ENCODE results near the gene HEMGN. TPM values are rescaled to one million over a fixed set of nuclear protein-coding genes. Genes with fewer than 3 reads are reported as not detected.

Gene HEMGN
- total and polyA plus RNA-seq, 2 of the 13 experiments (the other 11 are each of a cell fraction or from before 2014, with no cell fraction given), result not detected

DNA sequence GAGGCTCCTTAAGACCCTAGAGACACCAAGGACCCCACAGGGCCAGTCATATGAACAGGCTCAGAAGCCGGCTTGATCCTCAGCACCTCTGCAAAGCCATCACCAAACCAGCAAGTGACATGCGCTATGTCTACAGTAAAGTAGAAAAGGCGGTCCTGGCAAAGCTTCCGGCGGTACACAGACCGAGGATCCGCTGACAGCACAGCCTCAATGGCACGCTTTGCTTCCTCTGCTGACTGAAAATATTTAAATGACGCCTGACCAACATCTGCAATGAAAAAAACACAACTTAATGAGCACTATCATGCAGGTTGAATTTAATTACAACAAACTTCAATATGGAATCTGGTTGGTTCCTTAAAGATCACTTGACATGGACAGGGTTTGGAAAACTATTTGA is 33.2 kb downstream of the HEMGN start:
- intact Hi-C loops (cut with micrococcal nuclease; ENCODE audit: unreplicated experiment) (no loop called here), in situ Hi-C loops (cut with HindIII; ENCODE audit: extremely low pct_ligation_motif_present, low pct_unique_long_range_greater_than_20kb) (no loop called here)
- Histone ChIP-seq H3K4me1 (ENCODE audit: insufficient read depth, low read length) (peaks cover 15% of the 10 kb centered on the region), H3K36me3 (replicated peaks in 1 of 2; ENCODE audit: control insufficient read depth in 1 of 2, insufficient read depth in 2 of 2, low read length in 2 of 2) (peaks cover 12 to 28% of the 10 kb centered on the region in 2 experiments; a peak in 4 of 5 replicates), H3K4me3 (replicated peaks in 1 of 3; ENCODE audit: insufficient read depth in 1 of 3, low read depth in 2 of 3, low read length in 3 of 3) (no peak overlapping the region), H2AFZ (ENCODE audit: low read length) (no peak overlapping the region), H4K20me1 (ENCODE audit: insufficient read depth, low read length) (no peaks in the 10 kb centered on the region), H3K9me3 (ENCODE audit: low read length) (no peaks in the 10 kb centered on the region), H3K79me2 (ENCODE audit: insufficient read depth, low read length) (no peaks in the 10 kb centered on the region), H3K4me2 (ENCODE audit: low read depth, low read length) (no peak overlapping the region), H3K27me3 (ENCODE audit: control insufficient read depth in 1 of 2, insufficient read depth in 2 of 2, low read length in 2 of 2) (no peaks in the 10 kb centered on the region), H3K27ac (ENCODE audit: extremely low read length, insufficient read depth, low read length) (no peak overlapping the region), H3K9ac (ENCODE audit: insufficient read depth, low read depth, low read length) (no peak overlapping the region)
- CTCF ChIA-PET (ENCODE audit: low intra/inter-chr PET ratio, low total read pairs), result no interaction called here
- DNase-seq (ENCODE audit: low spot score) (no peak), ATAC-seq (no peak), FAIRE-seq (no peak)
- 98% methylated on average over 9 of the region's 9 CpGs for WGBS (ENCODE audit: low lambda C conversion rate)
- POLR2A ChIA-PET, result no interaction called here
- BruUV-seq (replicated peaks), result no TSS peak
- TF ChIP-seq ATRX (CRISPR knock-in tag; IDR thresholded peaks at IDR 0.05; ENCODE audit: borderline replicate concordance) (no peak), ZNF670 (CRISPR knock-in tag; IDR thresholded peaks at IDR 0.05; ENCODE audit: borderline replicate concordance) (no peak), NFIC (IDR thresholded peaks at IDR 0.05; ENCODE audit: low read length) (no peak), KLF15 (CRISPR knock-in tag; IDR thresholded peaks at IDR 0.05; ENCODE audit: borderline replicate concordance) (no peak), ZBED4 (CRISPR knock-in tag; IDR thresholded peaks at IDR 0.05; ENCODE audit: borderline replicate concordance) (no peak)
